K562 (cell line): ENCODE data around the gene JMY. TPM values are rescaled to one million over a fixed set of nuclear protein-coding genes. Genes with fewer than 3 reads are reported as not detected.

Experiments
- ARNT ChIP-seq, 2 experiments: fragments of 450-650 bp; IDR thresholded peaks; 2 replicates each; pipeline ENCODE4 v1.6.1; 2016; ENCODE audit warnings: mild to moderate bottlenecking in 1 of 2
- BMI1 ChIP-seq: fragments of 150-350 bp; IDR thresholded peaks from 2 replicates; pipeline ENCODE4 v1.6.1; 2014; ENCODE audit warnings: low read length
- CHCHD3 ChIP-seq: fragments of 250-450 bp; sonication (Bioruptor Pico); IDR thresholded peaks from 2 replicates; pipeline ENCODE4 v2.1.2; 2022; ENCODE audit warnings: mild to moderate bottlenecking
- FOXJ2 ChIP-seq: fragments of 200-800 bp; sonication (Bioruptor generic); IDR thresholded peaks from 2 replicates; pipeline ENCODE4 v1.6.1; 2016; ENCODE audit warnings: missing genetic modification characterization, missing compliant biosample characterization
- GMEB1 ChIP-seq: fragments of 250-450 bp; sonication (Bioruptor Pico); IDR thresholded peaks from 2 replicates; pipeline ENCODE4 v1.4.0; 2020; ENCODE audit warnings: mild to moderate bottlenecking
- GTF2E2 ChIP-seq: fragments of 200-800 bp; sonication (Bioruptor generic); IDR thresholded peaks from 2 replicates; pipeline ENCODE4 v1.6.1; 2016; ENCODE audit warnings: missing genetic modification characterization, missing compliant biosample characterization
- HDGF ChIP-seq: fragments of 450-650 bp; IDR thresholded peaks from 2 replicates; pipeline ENCODE4 v1.6.1; 2016
- LEF1 ChIP-seq: fragments of 450-650 bp; IDR thresholded peaks from 2 replicates; pipeline ENCODE4 v1.6.1; 2016; ENCODE audit warnings: mild to moderate bottlenecking
- MTF1 ChIP-seq: fragments of 250-450 bp; sonication (Bioruptor Pico); IDR thresholded peaks from 2 replicates; pipeline ENCODE4 v1.9.0; 2021; ENCODE audit warnings: moderate library complexity, mild to moderate bottlenecking, inconsistent platforms, borderline replicate concordance
- MYNN ChIP-seq, 2 experiments: sonication (generic); formaldehyde crosslinking in 1 of 2; IDR thresholded peaks; 2 replicates each; pipeline versions ENCODE4 v1.5.0 to v1.6.1; 2016 to 2020; ENCODE audit warnings: antibody characterized with exemption in 1 of 2, missing genetic modification reagents in 1 of 2
- NR2C2 ChIP-seq, 2 experiments: fragments of 200-800 bp in 1 of 2; sonication (Bioruptor generic) in 1 of 2; sonication (generic) in 1 of 2; formaldehyde crosslinking in 1 of 2; IDR thresholded peaks; 2 replicates each; pipeline versions ENCODE4 v1.6.1 to v1.8.0; 2016 to 2022; ENCODE audit warnings: mild to moderate bottlenecking in 1 of 2, missing compliant biosample characterization in 1 of 2, missing genetic modification characterization in 1 of 2, missing genetic modification reagents in 1 of 2
- POLR2AphosphoS2 ChIP-seq: IDR thresholded peaks from 2 replicates; pipeline ENCODE4 v1.6.1; 2012; ENCODE audit warnings: low read length, improper control_type of control experiment
- RBFOX2 ChIP-seq: fragments of 200-400 bp; formaldehyde crosslinking; IDR thresholded peaks from 2 replicates; pipeline ENCODE4 v1.6.1; 2017; ENCODE audit warnings: low read depth, mild to moderate bottlenecking, low read length, moderate library complexity
- SMAD4 ChIP-seq: fragments of 250-450 bp; sonication (Bioruptor Pico); conservative IDR thresholded peaks from 2 replicates; pipeline ENCODE4 v1.8.0; 2021; ENCODE audit warnings: inconsistent platforms, mild to moderate bottlenecking, moderate library complexity
- SP1 ChIP-seq: sonication (generic); formaldehyde crosslinking; IDR thresholded peaks from 2 replicates; pipeline ENCODE4 v1.8.1; 2022; ENCODE audit warnings: mild to moderate bottlenecking, missing genetic modification reagents
- TAF1 ChIP-seq: IDR thresholded peaks from 2 replicates; pipeline ENCODE4 v1.6.1; 2011; ENCODE audit warnings: mild to moderate bottlenecking, low read length, moderate library complexity; ENCODE audit not compliant: insufficient read depth, control insufficient read depth, severe bottlenecking; ENCODE audit errors: extremely low read depth
- ZBTB12 ChIP-seq: fragments of 250-450 bp; sonication (Bioruptor Pico); IDR thresholded peaks from 2 replicates; pipeline ENCODE4 v1.4.0; 2020
- ZNF140 ChIP-seq: fragments of 250-450 bp; sonication (Bioruptor Pico); IDR thresholded peaks from 2 replicates; pipeline ENCODE4 v1.8.0; 2021; ENCODE audit warnings: moderate library complexity, mild to moderate bottlenecking, inconsistent platforms
- ZNF146 ChIP-seq: IDR thresholded peaks from one replicate; pipeline ENCODE4 v1.6.1; 2018; ENCODE audit warnings: missing compliant biosample characterization; ENCODE audit not compliant: unreplicated experiment
- ZNF511 ChIP-seq: sonication (generic); formaldehyde crosslinking; IDR thresholded peaks from 2 replicates; pipeline ENCODE4 v1.8.0; 2022; ENCODE audit warnings: mild to moderate bottlenecking, missing genetic modification reagents
- polyA plus RNA-seq, 8 experiments: library from polyadenylated mRNA; depleted of rRNA in 4 of 8; stranded (reverse) in 5 of 8; unstranded in 3 of 8; fragments of >200 nt; fragmentation: Nextera tagmentation in 2 of 8; fragmentation: Illumina TruSeq in 1 of 8; extraction: Ambion mirVana in 2 of 8; extraction: Trizol in 1 of 8; gene quantifications; 2 replicates each; pipeline versions ENCODE4 v1.2.1 to v1.2.3, GENCODE V29; 2011 to 2014; ENCODE audit warnings: inconsistent platforms in 1 of 8, missing spikeins in 1 of 8
- total RNA-seq, 7 experiments: library from RNA; depleted of rRNA in 6 of 7; stranded (reverse); fragments of >200 nt in 6 of 7; fragmentation: Illumina TruSeq in 2 of 7; extraction: Trizol in 2 of 7; gene quantifications; 2 replicates each; pipeline versions ENCODE4 v1.2.1 to v1.2.3, GENCODE V29; 2011 to 2021; ENCODE audit warnings: low replicate concordance in 1 of 7

JMY gene
- total and polyA plus RNA-seq, 9 of the 15 experiments (the other 6 are each of a cell fraction or from before 2014, with no cell fraction given), result 1.1 to 5.5 (median 3.7) TPM

GRCh38 chr5:79235634-79236361, at the start of gene JMY (continued):
- TF ChIP-seq NR2C2 (CRISPR knock-in tag; IDR thresholded peaks at IDR 0.05) (no peak), NR2C2 (tag; IDR thresholded peaks at IDR 0.05) (peak; percentile 76; the same call in 1 of the 2 replicates), MTF1 (CRISPR knock-in tag) (no peak), ARNT (IDR thresholded peaks at IDR 0.05) (no peak; a peak in 1 of 4 replicates), ZNF146 (CRISPR knock-in tag) (no peak), CHCHD3 (CRISPR knock-in tag) (no peak), LEF1 (no peak), GTF2E2 (tag) (peak; percentile 76), TAF1 (peak; percentile 79), RBFOX2 (peak; percentile 96), POLR2AphosphoS2 (no peak; the same call in 1 of the 2 replicates), ZBTB12 (peak; percentile 61; the same call in 1 of the 2 replicates), SMAD4 (CRISPR knock-in tag) (peak; percentile 87), FOXJ2 (tag) (peak; percentile 80; the same call in 1 of the 2 replicates), HDGF (no peak), BMI1 (no peak), ZNF511 (CRISPR knock-in tag) (no peak), GMEB1 (CRISPR knock-in tag) (peak; percentile 93), MYNN (IDR thresholded peaks at IDR 0.05) (no peak), MYNN (CRISPR knock-in tag; IDR thresholded peaks at IDR 0.05) (no peak), ZNF140 (CRISPR knock-in tag) (no peak), SP1 (CRISPR knock-in tag) (no peak)
